GM23248 (cell line): Measurements from ENCODE around the gene SCN3A.

Source experiments
- EZH2 ChIP-seq: fragments of 200-600 bp; sonication (generic); IDR thresholded peaks from 2 replicates; pipeline ENCODE4 v1.6.1; 2018; ENCODE audit warnings: antibody characterized with exemption, mild to moderate bottlenecking; ENCODE audit not compliant: insufficient read depth, poor library complexity, severe bottlenecking
- EZH2phosphoT487 ChIP-seq: fragments of 200-600 bp; sonication (generic); IDR thresholded peaks from 2 replicates; pipeline ENCODE4 v1.6.1; 2018; ENCODE audit warnings: antibody characterized with exemption, moderate library complexity, mild to moderate bottlenecking, low read depth; ENCODE audit not compliant: insufficient read depth

DNA sequence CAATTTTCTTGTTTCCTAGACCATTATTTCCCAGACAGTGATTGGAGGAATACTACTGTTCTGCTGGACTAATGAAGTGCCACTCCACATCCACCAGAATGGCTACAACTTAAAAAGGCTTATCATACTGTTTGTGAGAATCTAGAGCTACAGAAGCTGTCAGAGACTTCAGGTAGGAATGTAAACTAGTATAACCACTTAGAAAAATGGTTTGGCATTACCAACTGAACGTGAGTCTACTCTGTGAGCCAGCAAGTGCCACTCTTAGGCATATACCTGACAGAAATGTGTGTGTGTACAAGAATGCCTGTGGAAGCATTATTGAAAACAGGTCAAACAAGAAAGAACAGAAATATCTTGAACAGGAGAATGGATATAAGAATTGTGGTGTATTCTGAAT lies 4.2 kb upstream of the SCN3A start:
- TF ChIP-seq EZH2phosphoT487 (no peak), EZH2 (no peak)
